ENCODE results near the gene C9orf78. TPM values are rescaled to one million over a fixed set of nuclear protein-coding genes. Genes with fewer than 3 reads are reported as not detected.

Gene C9orf78
- polyA plus RNA-seq, 3 donors: 68.4 to 87.6 (median 81.4) TPM

DNA sequence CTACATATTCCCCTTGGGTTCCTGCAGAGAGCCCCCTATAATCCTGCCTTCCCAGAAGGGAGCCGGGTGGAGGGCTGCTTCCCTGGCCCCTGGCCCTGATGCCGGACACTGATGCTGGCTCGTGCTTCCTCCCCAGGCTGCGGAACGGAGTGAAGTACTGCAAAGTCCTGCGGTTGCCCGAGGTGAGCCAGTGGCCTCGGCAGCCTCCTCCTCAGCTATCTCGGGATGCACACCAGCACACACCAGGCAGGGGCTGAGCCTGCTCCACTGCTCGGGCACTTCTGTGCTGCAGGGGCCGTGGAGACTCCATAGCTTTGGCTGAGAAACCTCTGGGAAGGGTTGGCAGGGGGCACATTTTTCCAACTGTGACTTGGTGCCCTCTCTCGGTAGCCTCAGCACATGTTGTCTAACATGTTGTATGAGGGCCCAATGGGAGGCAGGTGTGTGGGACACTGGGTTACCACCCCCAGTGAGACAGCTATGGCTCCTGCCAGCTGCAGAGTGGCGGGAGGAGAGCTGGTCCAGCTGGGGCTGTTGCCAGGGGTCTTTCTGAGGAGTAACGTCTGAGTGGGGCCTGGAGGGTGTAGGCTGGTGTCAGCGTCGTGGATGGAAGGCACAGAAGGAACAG, 38.6 kb upstream of the C9orf78 start:
- no peak for DNase-seq (ENCODE audit: extremely low read depth in 1 of 11, low read depth in 9 of 11, low spot score in 4 of 11)

DNA sequence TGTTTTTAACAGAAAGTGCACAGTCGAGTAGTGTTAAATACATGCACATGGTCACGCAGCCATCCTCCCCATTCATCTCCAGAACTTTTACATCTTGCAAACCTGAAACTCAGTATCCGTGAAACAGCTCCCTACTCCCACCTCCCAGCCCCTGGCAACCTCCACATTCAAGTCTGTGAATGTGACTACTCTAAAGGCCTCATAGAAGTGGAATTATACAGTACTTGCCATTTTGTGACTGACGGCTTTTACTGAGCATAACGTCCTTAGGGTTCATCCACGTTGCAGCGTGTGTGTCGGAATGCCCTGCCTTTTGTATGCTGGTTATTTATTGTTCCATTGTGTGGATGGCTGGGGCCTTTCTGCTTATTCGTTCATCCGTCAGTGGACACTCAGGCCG, 36.0 kb upstream of the C9orf78 start:
- peak in 2 of 11 donors; percentile 53 for DNase-seq (ENCODE audit: extremely low read depth in 1 of 11, low read depth in 9 of 11, low spot score in 4 of 11)

DNA sequence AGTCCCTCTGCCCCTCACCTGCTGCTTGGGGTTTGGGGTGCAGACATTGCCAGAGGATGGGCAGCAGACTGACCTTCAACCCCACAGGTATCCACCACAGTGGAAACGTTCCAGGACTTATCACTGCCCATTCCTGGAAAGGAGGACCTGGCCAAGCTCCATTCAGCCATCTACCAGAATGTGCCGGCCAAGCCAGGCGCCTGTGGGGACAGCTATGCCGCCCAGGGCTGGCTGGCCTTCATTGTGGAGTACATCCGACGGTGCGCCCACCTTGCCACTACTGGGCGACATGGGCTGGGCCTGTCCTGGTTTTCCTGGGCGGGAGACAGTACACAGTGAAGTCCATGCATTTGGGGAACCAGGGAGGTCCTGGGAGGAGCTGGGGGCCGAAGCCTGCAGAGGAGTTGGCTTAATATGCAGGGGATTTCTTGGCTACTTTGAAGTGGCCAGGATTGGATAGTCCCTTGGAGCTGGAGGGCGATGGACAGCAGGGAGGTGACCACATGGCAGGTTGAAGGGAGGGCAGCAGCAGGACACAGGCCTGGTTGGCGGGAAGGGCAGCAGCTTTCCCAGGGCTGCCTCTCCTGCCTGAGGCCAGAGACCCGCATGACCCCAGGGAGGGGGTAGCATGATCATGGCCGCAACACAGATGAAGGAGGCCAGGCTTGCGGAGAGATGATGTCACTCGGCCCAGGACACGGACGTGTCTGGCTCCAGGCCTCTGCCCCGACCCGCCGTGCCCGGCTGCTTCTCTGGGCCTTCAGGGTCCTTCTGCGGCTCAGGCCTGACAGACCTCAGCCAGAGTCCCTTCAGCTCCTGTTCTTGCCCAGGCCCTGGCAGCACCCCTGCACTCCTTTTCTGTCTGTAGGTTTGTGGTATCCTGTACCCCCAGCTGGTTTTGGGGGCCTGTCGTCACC, 34.8 kb upstream of the C9orf78 start:
- DNase-seq (ENCODE audit: extremely low read depth in 1 of 11, low read depth in 9 of 11, low spot score in 4 of 11): no peak

DNA sequence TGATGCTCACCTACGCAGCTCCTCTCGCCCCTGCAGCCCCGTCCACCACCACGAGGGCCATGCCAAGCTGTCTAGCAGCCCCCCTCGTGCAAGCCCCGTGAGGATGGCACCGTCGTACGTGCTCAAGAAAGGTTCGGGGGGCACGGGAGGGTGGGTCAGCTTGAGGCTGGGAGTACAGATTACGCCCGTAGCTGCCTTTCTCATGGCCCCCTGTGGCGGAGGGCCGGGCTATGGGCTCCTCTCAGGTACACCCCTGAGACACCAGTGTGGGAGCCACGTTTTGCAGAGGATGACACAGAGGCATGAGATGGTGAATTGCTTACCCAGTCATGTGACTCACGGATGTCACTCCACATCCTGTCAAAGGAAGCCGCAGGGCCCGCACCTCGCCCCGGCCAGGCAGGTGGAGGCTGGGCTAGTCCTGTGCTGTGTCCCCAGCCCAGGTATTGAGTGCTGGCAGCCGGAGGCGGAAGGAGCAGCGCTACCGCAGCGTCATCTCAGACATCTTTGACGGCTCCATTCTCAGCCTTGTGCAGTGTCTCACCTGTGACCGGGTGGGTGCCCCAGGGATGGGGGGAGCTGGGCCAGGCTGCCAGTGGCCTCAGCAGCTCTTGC, 33.9 kb upstream of the C9orf78 start:
- DNase-seq (ENCODE audit: extremely low read depth in 1 of 11, low read depth in 9 of 11, low spot score in 4 of 11): no peak

DNA sequence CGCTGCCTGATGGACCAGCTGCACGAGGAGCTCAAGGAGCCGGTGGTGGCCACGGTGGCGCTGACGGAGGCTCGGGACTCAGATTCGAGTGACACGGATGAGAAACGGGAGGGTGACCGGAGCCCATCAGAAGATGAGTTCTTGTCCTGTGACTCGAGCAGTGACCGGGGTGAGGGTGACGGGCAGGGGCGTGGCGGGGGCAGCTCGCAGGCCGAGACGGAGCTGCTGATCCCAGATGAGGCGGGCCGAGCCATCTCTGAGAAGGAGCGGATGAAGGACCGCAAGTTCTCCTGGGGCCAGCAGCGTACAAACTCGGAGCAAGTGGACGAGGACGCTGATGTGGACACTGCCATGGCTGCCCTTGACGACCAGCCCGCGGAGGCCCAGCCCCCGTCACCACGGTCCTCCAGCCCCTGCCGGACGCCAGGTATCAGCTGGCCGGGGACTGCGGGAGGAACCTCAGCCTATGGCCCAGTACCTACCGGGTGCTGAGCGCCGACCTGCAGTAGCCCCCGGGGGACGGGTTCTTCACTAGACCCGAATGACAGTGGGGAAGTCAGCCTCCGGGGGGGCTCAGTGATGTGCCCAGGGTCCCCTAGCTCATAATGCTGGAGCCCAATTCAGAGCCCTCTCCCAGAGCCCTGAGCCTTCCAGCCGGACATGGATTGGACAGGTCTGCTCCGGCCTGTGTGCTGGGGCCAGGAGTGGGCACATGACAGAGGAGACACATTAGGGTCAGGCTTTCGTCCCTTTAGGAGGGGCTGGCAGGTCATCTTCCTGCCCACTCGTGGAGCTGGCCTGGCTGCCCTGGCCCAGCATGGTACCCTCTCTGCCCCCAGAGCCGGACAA, 33.2 kb upstream of the C9orf78 start:
- DNase-seq (ENCODE audit: extremely low read depth in 1 of 11, low read depth in 9 of 11, low spot score in 4 of 11): no peak

DNA sequence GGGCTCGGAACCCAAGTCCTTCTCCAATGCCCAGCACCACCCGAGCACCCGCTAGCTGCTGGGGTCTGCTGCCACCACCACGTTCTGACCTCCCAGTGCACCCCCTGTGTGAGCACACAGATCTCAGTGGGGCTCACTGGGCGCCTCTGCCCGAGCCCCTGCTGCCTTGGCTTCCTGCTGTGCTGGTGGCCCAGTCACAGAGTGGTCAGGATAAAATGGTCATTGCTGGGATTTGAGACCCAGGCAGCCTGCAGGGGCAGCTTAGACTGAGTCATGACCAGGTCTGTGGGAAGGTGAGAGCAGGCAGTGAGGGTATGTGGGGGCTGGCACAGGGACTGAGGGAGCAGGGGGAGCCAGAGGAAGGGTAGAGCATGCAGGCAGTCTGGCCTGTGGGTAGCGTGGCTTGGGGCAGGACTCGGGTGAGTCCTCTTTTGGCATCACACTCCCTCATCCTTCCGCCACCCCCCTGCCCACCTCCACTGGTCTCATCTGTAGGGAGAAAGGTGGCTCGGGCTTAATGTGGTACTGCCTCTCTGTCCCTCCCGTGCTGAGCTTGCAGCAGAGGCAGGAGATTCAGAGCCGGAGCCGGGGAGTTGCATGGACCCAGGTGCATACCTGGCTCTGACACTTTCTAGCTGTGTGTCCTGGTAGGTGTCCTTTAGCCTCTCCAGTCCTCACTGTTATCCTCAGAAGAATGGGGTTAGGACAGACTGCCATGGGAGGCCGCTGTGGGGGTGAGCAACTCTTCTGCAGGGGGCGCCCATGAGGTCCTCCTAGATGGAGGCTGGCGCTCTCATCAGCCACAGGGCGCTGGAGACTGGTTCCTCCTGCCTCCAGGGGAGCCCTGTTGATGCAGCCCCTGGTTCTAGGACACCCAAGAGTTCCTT, 32.3 kb upstream of the C9orf78 start:
- no peak for DNase-seq (ENCODE audit: extremely low read depth in 1 of 11, low read depth in 9 of 11, low spot score in 4 of 11)

DNA sequence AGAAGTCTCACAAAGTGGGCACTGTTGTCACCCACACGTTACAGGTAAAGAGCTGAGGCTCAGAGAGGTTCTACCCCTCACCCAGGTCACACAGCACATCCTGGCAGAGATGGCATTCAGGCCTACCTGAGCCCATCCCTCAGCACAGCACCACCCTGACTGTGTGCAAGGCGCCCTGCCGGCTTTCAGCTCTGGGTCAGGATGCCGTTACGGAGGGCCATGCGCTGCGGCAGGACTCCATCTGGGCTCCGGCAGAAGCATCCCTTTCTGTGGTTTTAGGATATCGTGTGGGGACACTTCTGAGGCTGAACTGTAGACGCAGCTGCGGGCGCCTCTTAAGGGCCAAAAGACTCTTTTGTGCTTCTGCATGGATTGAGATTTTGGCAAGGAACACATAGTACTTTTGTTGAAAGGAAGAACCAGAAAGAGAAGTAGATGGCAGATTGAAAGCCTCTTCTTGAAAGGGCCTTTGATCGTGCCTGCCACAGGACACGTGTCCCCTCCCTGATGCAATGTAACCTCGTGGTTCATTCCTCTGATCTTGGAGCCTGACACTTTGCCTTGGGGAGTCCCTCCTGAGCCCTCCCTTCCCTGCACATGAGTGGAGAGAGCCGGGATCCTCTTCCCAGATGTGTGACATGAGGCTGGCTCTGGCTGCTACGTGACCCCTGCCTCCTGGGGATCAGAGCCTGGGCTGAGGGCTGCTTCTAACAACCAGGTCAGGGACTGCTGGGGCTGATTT, 31.5 kb upstream of the C9orf78 start:
- DNase-seq (ENCODE audit: extremely low read depth in 1 of 11, low read depth in 9 of 11, low spot score in 4 of 11): no peak

DNA sequence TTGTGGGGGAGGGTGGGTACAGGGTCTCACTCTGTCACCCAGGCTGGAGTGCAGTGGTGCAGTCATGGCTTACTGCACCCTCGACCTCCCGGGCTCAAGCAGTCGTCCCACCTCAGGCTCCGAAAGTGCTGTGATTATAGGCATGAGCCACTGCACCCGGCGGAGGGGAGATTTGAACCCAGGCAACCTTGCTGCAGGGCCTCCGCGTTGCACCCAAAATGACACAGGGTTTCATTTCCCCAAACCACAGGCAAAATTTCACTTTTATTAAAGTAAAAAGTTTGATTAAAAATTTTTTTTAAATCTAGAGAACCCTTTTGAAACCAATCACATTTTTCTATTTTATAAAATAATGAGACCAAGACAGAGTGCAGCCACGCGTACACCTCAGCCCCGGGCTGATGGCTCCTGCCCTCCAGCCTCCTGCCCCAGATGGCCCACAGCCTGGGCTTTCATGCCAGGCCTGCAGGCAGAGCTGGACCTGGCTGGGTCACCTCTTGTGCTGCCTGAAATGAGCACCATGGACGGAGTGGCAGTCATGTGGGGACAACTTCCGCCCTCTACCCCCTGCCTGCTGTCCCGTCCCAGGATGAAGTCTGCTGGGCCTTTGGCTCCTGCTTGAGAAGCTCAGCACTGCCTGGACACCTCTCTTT, 30.7 kb upstream of the C9orf78 start:
- no peak for DNase-seq (ENCODE audit: extremely low read depth in 1 of 11, low read depth in 9 of 11, low spot score in 4 of 11)

DNA sequence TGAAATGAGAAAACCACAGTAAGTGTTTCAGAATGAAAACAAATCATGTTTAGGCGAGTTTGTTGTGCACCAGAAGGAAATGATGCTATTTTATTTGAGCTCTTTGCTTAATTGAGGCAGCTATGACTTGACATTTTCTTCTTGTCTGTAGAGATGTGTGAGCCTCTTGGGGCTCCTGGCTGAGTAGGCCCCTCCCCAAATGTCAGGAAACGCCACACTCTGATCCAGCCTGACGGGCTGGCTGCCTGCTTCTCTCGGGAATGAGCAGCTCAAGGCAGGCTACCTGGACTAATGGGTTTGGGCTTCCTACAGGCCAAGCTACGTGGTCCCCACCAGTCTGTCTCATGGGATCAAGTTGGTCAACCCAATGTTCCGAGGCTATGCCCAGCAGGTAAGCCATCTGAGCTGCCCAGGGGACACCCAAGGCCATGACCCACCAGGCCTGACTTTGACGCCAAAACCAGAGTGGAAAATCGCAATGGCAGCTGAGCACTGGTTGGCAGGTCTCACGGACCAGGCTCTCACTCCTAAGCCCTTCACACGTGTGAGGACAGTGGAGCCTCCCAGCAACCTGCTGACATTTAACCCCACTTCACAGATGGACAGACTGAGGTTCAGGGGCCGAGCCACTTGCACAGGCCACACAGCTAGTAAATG, 30.0 kb upstream of the C9orf78 start:
- no peak for DNase-seq (ENCODE audit: extremely low read depth in 1 of 11, low read depth in 9 of 11, low spot score in 4 of 11)

DNA sequence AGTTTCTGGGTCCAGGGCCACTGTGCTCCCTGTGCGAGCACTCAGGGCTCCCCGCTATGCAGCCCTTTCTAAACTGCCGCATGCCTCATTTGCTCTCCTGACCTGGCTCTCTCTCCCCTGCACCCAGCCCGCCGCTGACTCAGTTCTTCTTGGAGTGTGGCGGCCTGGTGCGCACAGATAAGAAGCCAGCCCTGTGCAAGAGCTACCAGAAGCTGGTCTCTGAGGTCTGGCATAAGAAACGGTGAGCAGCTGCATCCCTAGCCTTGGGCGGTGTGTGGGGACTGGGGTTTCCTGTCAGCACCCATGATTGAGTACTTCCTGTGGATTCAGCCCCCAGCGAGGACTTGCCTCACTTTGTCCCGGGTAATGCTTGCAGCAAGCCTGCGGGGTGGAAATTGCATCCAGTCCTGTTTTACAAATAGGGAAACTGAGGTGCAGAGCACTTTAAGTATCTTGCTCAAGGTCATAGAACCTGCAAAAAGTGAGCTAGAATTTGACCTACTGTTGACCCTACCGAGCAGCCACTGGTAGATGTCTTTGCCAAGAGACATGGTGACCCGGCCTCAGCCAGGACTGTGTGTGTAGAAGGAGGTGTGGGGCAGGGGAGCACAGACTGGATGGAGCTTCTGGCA, 28.1 kb upstream of the C9orf78 start:
- DNase-seq (ENCODE audit: extremely low read depth in 1 of 11, low read depth in 9 of 11, low spot score in 4 of 11): no peak

DNA sequence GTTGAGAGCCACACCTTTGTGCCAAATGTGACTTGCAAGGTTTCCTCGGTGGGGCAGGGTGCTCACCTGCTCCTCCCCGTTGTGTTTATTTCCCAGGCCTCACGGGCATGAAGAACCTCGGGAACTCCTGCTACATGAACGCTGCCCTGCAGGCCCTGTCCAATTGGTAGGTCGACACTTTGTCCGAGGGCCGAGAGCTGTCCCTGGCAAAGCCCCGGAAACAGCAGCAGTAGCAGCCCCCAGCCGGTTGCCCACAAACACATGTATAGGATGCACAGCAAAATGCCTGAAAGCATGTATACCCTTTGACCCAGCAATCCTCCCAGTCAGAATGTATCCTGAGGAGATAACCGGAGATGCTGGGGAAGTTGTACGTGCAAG, 26.4 kb upstream of the C9orf78 start:
- DNase-seq (ENCODE audit: extremely low read depth in 1 of 11, low read depth in 9 of 11, low spot score in 4 of 11): no peak

DNA sequence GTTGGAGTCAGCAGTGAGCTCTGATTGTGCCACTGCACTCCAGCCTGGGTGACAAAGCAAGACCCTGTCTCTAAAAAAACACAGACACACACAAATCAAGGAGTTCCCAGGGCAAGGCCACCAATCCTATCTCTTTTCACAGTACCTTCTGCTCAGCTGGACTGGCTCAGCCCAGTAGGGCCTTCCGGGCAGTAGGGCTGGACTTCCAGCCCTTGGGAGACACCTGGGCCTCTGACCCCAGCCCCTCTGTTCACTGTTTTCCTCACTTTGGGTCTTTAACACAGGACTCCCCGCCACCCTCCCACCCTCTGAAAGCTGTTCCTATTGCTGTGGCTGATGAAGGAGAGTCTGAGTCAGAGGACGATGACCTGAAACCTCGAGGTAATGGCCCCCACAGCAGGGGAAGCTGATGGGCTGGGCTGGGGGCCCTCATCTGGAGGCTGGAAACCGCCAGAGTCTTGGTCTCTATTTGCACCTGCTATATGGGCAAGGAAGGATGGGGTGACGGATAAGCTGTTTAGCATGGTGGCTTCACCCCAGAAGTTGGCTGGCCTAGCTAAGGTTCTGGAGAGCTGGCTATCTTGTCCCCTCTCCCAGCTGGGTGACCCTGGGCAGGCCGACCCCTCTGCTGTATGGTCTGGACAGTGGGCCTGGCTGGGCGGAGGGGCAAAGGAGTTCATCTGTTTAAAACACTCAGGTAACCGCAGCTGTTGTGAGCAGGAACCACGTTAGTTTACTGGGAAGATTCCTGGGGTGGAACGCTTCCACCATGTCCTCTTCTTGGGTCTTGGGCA, 25.8 kb upstream of the C9orf78 start:
- no peak for DNase-seq (ENCODE audit: extremely low read depth in 1 of 11, low read depth in 9 of 11, low spot score in 4 of 11)

DNA sequence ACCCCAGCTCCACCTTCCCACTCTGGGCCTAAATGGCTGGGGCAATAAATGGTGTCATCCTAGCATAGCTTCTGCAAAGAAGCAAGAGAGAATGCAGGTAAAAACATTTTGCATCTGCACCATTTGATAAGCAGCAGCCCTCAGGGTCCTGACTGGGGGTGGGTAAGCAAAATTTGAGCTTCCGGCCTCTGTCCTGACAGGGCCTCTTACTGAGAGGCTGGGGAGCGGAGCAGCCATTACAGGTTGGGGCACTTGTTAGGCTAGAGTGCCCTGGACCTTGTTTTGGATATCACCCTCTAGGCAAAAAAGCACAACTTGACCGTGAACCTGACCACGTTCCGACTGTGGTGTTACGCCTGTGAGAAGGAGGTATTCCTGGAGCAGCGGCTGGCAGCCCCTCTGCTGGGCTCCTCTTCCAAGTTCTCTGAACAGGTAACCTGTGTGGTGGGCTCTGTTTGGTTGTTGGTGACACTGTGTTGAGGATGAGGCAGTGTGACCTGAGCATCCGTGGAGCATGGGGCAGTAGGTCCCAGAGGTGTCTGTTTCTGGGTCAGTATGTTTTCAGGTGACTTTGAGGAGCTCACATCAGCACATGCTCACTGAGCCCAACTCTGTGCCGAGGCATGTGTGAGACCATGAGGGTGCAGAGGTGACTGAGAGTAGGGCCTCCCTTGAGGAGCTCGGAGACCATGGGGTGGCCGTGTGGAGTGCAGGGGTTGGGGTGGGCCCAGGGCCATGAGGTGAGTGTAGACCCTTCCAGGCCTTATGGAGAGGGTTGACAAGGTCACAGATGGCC, 23.3 kb upstream of the C9orf78 start:
- no peak for DNase-seq (ENCODE audit: extremely low read depth in 1 of 11, low read depth in 9 of 11, low spot score in 4 of 11)

DNA sequence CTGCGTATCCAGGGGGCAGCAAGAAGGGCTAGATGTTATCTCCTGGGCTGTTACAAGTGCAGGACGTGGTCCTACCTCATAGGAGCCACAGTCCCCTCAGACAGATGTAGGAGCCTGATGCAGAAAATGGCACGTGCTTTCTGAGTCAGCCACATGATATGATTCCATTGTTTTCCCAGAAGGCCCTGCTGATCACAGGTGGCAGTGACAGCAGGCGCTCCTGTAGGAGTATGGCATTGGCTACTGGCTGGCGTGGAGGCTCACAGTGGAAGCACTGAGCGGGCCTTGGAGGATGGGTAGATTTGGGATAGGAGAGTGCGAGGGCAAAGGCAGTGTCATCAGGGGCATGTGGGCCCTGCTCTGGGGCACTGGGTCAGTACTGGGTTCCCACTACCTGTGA, 22.1 kb upstream of the C9orf78 start:
- no peak for DNase-seq (ENCODE audit: extremely low read depth in 1 of 11, low read depth in 9 of 11, low spot score in 4 of 11)

DNA sequence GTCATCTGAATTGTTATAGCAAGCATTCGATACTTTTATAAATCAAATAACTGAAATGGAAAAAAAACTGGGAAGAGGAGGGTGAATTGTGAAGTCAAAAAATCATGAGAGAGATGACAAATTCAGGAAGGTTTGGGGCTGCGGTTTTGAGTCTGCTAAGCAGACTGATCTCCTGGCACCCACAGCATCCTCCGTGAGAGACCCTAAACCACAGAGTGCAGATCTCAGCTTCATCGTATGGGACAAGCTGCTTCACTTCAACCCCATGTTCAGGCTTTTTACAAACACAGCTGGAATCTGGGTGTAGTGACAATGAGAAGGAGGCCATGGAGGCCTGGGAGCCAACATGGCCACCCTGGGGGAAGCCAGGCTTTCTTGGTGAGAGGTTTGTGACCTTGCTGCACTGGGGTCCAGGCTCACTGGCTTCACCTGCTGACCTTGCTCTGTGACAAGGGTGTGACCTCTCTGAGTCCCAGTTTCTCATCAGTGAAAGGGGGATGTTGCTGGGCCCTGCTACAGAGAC, 19.6 kb upstream of the C9orf78 start:
- no peak for DNase-seq (ENCODE audit: extremely low read depth in 1 of 11, low read depth in 9 of 11, low spot score in 4 of 11)

Data from renal cortex interstitium (tissue), 11 donors.